Nephron progenitor cell (in vitro differentiated cells): ENCODE data around the gene HMGB1.

Source experiments
- DNase-seq: peaks from one replicate; pipeline ENCODE4 v3.0.0; 2021
- H3K27ac Mint-ChIP-seq: 2 replicates; pipeline ENCODE4 v1.8.0; 2021; ENCODE audit warnings: mild to moderate bottlenecking, moderate library complexity, mixed read lengths
- H3K27me3 Mint-ChIP-seq: 2 replicates; pipeline ENCODE4 v1.8.0; 2021; ENCODE audit warnings: mild to moderate bottlenecking, low read depth, mixed read lengths; ENCODE audit not compliant: poor library complexity
- H3K36me3 Mint-ChIP-seq: 2 replicates; pipeline ENCODE4 v1.8.0; 2021; ENCODE audit warnings: low read depth, mixed read lengths
- H3K4me1 Mint-ChIP-seq: 2 replicates; pipeline ENCODE4 v1.8.0; 2021; ENCODE audit warnings: mixed read lengths
- H3K4me3 Mint-ChIP-seq: 2 replicates; pipeline ENCODE4 v1.8.0; 2021; ENCODE audit warnings: mild to moderate bottlenecking, moderate library complexity, mixed read lengths
- H3K9me3 Mint-ChIP-seq: 2 replicates; pipeline ENCODE4 v1.8.0; 2021; ENCODE audit warnings: mild to moderate bottlenecking, moderate library complexity, mixed read lengths
- TF ChIP-seq, protein P1 (sequence below): fragments of 200-600 bp; sonication (generic); IDR thresholded peaks from 2 replicates; pipeline ENCODE4 v1.5.0; 2021; ENCODE audit warnings: antibody characterized with exemption

The HMGB1 gene

GRCh38 chr13:30415430-30416030 is 50.2 kb downstream of the HMGB1 start:
- no peak overlapping the region for H3K27ac Mint-ChIP-seq
- DNase-seq, result no peak
- TF ChIP-seq, protein P1, sequence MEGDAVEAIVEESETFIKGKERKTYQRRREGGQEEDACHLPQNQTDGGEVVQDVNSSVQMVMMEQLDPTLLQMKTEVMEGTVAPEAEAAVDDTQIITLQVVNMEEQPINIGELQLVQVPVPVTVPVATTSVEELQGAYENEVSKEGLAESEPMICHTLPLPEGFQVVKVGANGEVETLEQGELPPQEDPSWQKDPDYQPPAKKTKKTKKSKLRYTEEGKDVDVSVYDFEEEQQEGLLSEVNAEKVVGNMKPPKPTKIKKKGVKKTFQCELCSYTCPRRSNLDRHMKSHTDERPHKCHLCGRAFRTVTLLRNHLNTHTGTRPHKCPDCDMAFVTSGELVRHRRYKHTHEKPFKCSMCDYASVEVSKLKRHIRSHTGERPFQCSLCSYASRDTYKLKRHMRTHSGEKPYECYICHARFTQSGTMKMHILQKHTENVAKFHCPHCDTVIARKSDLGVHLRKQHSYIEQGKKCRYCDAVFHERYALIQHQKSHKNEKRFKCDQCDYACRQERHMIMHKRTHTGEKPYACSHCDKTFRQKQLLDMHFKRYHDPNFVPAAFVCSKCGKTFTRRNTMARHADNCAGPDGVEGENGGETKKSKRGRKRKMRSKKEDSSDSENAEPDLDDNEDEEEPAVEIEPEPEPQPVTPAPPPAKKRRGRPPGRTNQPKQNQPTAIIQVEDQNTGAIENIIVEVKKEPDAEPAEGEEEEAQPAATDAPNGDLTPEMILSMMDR, result no peak
- no peaks in the 10 kb centered on the region for H3K9me3 Mint-ChIP-seq
- H3K4me1 Mint-ChIP-seq, result peaks cover 38% of the 10 kb centered on the region
- H3K36me3 Mint-ChIP-seq, result no peaks in the 10 kb centered on the region
- H3K27me3 Mint-ChIP-seq, result peaks cover 19% of the 10 kb centered on the region
- H3K4me3 Mint-ChIP-seq, result no peak overlapping the region

DNA sequence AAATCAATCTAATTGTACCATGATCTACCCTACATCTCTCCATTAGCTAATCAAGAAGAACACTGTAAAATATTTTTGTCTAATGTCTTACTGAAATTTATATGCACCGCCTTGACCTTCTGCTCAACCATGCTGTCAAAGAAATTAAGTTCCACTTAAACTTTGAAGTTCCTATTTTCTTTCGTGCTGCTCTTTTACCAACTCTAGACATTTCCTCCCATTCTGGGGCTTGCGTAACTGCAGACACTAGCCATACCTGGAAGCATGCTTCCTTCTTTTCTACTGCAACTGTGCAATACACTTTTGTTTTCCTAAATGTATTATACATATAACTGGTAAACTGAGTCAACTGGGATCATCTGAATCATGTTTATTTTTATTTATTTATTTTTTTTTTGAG is 51.9 kb downstream of the HMGB1 start:
- H3K9me3 Mint-ChIP-seq, result no peaks in the 10 kb centered on the region
- H3K4me3 Mint-ChIP-seq, result no peak overlapping the region
- H3K27ac Mint-ChIP-seq, result no peak overlapping the region
- TF ChIP-seq, protein P1, result no peak
- H3K27me3 Mint-ChIP-seq, result peaks cover 16% of the 10 kb centered on the region
- no peaks in the 10 kb centered on the region for H3K36me3 Mint-ChIP-seq
- peaks cover 50% of the 10 kb centered on the region for H3K4me1 Mint-ChIP-seq
- DNase-seq, result no peak

DNA sequence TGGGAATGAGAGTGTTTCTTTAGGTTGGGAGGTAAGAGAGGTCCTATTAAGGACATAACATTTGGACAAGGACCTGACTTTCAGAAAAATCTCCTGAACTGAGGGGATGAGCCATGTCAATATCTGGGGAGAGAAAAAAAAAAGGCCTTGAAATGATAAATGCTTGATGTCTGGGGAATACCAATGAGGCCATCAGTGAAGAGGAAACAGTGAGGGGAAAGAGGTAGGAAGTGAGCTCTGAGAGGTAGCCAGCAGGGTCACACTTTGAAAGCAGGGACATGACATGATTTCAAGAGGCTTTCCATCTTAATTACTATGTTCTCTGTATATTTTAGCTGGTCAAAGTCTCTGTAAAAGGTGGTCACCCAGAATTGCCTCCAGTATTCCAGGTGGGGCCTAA is 53.4 kb downstream of the HMGB1 start:
- TF ChIP-seq, protein P1, result no peak
- Mint-ChIP-seq H3K9me3 (no peaks in the 10 kb centered on the region), H3K4me1 (peaks cover 50% of the 10 kb centered on the region), H3K4me3 (no peak overlapping the region), H3K36me3 (no peaks in the 10 kb centered on the region), H3K27ac (no peak overlapping the region), H3K27me3 (peaks cover 4% of the 10 kb centered on the region)
- DNase-seq, result no peak

- H3K4me3 Mint-ChIP-seq, result no peak overlapping the region
- TF ChIP-seq, protein P1, result no peak
- no peak overlapping the region for H3K27ac Mint-ChIP-seq
- peaks cover 3% of the 10 kb centered on the region for H3K27me3 Mint-ChIP-seq
- DNase-seq, result no peak
- H3K9me3 Mint-ChIP-seq, result no peaks in the 10 kb centered on the region
- H3K36me3 Mint-ChIP-seq, result no peaks in the 10 kb centered on the region
- peaks cover 62% of the 10 kb centered on the region for H3K4me1 Mint-ChIP-seq
These were observed 55.0 kb downstream of the HMGB1 start for GRCh38 chr13:30410705-30411125.

DNA sequence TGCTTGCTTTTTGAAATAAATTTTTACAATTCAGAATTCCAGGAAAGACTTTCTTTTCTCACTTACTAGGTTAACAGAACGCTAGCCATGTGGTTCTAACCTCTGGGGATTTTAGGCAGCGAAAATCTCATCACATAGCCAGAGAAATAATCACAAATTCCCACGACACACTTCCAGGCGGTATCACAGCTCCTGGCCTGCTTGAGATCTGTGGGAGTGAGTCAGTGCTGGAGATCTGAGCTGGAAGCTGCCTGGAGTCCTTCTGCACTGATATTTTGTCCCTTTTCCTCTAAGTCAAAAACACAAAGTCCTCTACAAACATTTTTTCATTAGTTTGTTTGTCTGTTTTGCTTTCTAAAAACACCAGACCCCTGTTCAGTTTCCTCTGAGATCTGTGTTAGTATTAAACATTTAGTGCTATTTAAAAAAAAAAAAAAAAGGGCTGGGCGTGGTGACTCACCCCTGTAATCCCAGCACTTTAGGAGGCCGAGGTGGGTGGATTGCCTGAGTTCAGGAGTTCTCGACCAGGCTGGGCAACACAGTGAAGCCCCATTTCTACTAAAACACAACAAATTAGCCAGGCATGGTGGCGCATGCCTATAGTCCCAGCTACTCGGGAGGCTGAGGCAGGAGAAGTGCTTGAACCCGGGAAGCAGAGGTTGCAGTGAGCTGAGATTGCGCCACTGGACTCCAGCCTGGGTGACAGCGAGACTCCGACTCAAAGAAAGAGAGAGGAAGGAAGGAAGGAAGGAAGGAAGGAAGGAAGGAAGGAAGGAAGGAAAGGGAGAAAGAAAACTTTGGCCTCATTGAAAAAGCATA is 55.6 kb downstream of the HMGB1 start:
- Mint-ChIP-seq H3K4me1 (peaks cover 62% of the 10 kb centered on the region), H3K36me3 (no peaks in the 10 kb centered on the region), H3K27me3 (peaks cover 3% of the 10 kb centered on the region), H3K9me3 (no peaks in the 10 kb centered on the region), H3K4me3 (no peak overlapping the region), H3K27ac (peak overlapping the region; percentile 79)
- TF ChIP-seq, protein P1, result no peak
- no peak for DNase-seq
